ENCODE results near the gene MAN1B1.

MAN1B1 gene

DNA sequence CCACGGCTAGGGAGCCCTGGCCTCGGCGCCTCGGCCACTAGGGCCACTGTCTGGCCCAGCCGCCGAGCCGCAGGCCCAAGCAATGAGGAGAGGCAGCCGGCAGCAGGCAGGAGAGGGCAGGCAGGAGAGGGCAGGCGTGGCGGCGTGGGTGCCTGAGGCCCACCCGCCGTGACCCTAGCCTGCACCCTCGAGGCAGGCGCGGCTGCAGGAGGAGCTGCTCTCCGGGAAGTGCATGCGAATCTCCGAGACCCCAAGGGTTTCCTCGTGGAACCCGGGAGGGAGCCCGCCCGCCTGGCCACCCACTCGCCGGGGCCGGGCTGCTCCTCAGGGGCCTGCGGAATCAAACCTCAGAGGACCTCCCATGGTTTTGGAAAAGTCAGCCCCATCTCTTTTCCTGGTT lies 61.5 kb downstream of the MAN1B1 start:
- no peak for DNase-seq

DNA sequence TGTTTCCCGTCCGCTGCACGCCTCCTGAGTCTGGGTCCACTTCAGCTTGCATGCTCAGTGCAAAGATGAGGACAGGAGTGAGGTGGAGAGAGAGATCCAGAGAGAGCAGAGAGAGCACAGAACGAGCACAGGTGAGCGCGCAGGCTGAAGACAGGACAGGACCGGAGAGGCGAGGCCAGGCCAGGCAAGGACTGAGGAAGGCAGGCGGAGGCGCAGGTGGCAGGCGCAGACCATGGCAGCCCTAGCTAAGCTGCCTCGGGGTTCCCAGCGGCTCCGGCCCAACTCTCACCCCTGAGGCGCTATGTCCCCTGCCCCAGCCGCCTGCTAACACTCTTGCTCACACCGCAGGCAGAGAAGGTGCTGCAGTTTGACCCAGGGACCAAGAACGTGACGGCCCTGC lies 61.9 kb downstream of the MAN1B1 start:
- DNase-seq, result no peak

DNA sequence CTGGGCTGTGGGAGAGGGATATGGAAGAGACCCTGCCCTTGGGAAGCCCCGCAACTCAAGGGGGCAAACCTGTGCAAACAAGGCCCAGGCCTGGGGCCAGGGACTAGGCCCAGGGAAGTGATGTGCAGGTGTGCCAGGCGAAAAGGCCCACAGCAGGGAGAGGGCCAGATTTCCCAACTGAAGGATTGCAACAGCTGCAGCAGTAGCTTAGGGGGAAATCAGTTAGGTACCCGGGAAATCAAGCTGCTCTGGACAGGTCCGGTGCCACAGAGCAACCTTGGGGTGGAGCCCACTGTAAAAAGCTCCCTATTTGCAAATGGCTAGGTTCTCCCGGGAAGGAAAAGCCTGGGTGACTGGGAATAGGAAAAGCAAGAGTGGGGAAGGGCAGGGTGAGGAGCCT lies 62.6 kb downstream of the MAN1B1 start:
- peak in 1 of 2 experiments; percentile 27 for DNase-seq

DNA sequence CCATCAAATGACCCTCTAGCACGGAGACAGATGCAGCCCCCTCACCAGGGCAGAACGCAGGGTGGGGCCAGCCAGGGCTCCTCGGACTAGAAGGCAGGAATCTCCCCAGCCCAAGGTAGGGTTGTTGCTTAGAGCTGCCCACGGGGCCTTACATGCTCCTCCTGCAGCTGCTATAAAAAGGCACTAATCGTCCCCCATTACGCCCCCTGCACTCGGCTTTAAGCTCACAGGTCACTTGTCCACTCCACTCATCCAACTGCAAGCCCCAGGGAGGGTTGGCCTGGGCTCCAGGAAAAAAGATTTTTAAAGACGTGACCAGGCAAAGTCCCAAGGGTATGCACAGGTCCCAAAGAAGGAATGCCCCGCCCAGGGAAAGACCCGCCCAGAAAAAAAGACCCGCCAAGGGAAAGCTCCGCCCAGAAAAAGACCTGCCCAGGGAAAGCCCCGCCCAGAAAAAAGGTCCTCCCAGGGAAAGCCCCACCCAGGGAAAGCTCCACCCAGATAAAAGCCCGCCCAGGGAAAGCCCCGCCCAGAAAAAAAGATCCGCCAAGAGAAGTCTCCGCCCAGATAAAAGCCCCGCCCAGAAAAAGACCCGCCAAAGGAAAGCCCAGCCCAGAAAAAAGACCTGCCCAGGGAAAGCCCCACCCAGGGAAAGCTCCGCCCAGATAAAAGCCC lies 63.3 kb downstream of the MAN1B1 start:
- no peak for DNase-seq

DNA sequence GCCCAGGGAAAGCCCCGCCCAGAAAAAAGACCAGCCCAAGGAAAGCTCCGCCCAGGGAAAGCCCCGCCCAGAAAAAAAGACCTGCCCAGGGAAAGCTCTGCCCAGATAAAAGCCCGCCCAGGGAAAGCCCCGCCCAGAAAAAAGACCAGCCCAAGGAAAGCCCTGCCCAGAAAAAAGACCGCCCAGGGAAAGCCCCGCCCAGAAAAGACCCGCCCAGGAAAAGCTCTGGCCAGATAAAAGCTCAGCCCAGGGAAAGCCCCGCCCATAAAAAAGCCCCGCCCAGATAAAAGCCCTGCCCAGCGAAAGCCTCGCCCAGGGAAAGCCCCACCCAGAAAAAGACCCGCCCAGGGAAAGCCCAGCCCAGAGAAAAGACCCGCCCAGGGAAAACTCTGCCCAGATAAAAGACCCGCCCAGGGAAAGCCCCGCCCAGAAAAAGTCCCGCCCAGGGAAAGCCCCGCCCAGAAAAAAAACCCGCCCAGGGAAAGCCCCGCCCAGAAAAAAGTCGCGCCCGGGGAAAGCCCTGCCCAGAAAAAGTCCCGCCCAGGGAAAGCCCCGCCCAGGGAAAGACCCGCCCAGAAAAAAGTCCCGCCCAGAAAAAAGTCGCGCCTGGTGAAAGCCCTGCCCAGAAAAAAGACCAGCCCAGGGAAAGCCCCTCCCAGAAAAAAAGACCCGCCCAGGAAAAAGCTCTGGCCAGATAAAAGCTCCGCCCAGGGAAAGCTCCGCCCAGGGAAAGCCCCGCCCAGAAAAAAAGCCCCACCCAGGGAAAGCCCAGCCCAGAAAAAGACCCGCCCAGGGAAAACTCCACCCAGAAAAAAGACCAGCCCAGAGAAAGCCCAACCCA lies 64.1 kb downstream of the MAN1B1 start:
- DNase-seq, result no peak

DNA sequence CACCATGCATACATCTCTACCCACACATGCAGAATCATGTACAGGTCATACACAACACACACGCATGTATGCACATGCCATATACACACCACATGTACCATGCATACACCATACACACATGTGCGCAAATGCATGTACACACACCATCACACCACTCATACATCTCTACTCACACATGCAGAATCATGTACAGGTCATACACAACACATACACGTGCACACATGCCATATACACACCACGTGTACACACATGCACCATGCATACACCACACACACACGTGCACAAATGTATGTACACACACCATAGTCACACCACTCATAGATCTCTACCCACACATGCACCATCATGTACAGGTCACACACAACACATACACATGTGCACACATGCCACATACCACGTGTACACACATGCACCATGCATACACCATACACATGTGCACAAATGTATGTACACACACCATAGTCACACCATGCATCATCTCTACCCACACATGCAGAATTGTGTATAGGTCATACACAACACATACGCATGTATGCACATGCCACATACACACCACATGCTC lies 66.1 kb downstream of the MAN1B1 start:
- DNase-seq, result no peak

DNA sequence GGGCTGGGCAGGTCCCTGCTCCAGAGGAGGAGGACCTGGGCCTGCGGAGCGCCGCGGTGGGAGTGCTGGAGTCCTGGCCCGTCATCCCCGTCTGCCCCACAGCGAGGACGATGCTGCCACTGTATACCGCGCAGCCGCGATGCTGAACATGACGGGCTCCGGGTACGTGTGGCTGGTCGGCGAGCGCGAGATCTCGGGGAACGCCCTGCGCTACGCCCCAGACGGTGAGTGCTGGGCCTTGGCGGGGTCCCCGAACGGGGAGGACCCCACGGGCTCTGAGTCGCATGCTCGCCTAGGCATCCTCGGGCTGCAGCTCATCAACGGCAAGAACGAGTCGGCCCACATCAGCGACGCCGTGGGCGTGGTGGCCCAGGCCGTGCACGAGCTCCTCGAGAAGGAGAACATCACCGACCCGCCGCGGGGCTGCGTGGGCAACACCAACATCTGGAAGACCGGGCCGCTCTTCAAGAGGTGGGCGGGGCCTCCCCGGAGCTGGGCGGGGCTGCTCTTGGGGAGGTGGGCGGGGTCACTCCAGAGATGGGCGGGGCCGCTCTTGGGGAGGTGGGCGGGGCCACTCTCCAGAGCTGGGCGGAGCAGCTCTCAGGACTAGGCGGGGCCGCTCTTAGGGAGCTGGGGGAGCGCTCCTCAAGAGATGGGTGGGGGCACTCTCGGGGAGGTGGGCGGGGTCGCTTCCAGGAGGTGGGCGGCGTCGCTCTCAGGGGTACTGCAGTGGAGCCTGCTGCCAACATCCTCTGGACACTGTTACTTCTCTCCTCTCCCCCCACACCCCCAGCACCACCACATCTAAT lies 70.0 kb downstream of the MAN1B1 start:
- no peak for DNase-seq

DNA sequence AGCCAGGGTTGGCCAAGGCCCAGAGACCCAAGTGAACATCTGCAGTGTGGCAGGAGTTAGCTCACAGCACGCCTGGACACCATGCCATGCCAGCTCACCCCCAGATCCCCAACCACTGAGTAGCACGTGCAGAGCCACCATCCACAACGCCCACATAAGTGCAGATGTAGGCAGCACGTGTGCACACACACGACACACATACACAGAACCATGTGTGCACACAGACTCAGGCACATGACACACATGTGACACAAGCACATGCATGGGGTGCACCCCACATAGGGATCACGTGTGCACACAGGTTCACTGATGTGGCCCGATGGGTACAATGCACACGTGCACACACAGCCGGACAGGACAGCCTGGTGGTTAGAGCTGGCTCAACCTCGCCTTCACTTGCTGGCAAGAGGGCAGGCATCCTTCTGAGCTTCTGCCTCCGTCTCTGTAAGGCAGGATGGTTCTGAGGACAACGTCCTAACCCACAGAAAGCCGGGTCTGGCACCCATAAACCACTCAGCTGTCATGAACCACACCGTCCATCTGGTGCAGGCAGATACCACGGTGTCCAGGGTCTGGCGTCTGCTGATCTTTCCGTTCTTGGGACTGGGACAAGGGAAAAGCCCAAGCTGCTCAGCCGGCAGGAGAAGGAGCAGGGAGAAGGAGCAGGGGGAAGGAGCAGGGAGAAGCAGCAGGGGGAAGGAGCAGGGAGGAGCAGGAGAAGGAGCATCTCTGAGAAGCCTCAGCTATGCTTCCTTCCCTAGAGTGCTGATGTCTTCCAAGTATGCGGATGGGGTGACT lies 71.0 kb downstream of the MAN1B1 start:
- DNase-seq, result peak in 1 of 2 experiments; percentile 54

DNA sequence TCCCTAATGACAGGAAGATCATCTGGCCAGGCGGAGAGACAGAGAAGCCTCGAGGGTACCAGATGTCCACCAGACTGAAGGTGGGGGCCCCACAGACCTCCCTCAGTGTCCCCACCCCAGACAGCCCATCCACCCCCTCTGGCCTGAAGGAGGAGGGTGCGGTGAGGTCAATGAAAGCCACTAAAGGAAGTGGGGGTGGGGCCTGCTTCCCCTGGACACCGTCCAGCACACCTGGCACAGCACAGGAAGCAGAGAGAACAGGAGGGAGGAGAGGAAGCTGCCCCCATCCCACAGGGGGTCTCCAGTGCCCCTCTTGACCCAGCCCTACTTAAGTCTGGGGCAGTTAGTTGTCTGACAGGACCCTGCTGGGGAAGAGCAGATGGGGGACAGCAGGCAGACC lies 71.8 kb downstream of the MAN1B1 start:
- DNase-seq, result no peak

Data from NCI-H524 (cell line).